HepG2 (cell line): ENCODE data around the gene HNRNPA1L2. TPM values are rescaled to one million over a fixed set of nuclear protein-coding genes. Genes with fewer than 3 reads are reported as not detected.
"Not testable (repeated sequence)": the region's sequence is repeated elsewhere in the genome, so short reads cannot be mapped to it uniquely, and the experiment has no call there.

Experiments used
- ATAC-seq: fragments of 200-7000 bp; cut with Tn5 transposase; 3 replicates; pipeline ENCODE4 v1.9.1; 2020; ENCODE audit warnings: mild to moderate bottlenecking, moderate library complexity
- BruUV-seq: library from RNA; stranded (reverse); fragments of 400-500 nt; replicated peaks from 2 replicates; lab custom pipeline; 2021; lab: Mats Ljungman, UMichigan
- CTCF ChIA-PET: fragments of 300-600 bp; formaldehyde crosslinking; extraction: SDS; loops from one replicate; lab custom pipeline; 2021; ENCODE audit warnings: low total read pairs, inconsistent platforms, low intra/inter-chr PET ratio; lab: Yijun Ruan, JAX
- POLR2A ChIA-PET: fragments of 350-600 bp; sonication (Branson Sonifier 250); formaldehyde crosslinking; loops from one replicate; lab custom pipeline; 2020; ENCODE audit warnings: antibody characterized with exemption, inconsistent platforms; lab: Yijun Ruan, JAX
- DNase-seq: peaks from one replicate; pipeline ENCODE4 v3.0.0-alpha.2; 2015; ENCODE audit warnings: low spot score
- FAIRE-seq: peaks from 3 replicates; lab custom pipeline; 2011; peaks lifted over from hg19 to GRCh38; lab: Jason Lieb, UNC
- H2AFZ ChIP-seq: one replicate; pipeline ENCODE4 v1.6.1; 2011; ENCODE audit warnings: low read length, inconsistent platforms
- H3K27ac ChIP-seq: fragments of 300-600 bp; 3 replicates; pipeline ENCODE4 v1.8.0; 2011; ENCODE audit warnings: mixed run types, mild to moderate bottlenecking, mixed read lengths, low read length, inconsistent platforms; ENCODE audit not compliant: insufficient read depth; ENCODE audit errors: extremely low read length
- H3K27me3 ChIP-seq, 2 experiments: fragments of 200-600 bp in 1 of 2; 2 replicates in 1 of 2; 3 replicates in 1 of 2; pipeline versions ENCODE4 v1.6.0 to v1.8.0; 2011; ENCODE audit warnings: low read length in 2 of 2, mild to moderate bottlenecking in 2 of 2, moderate library complexity in 2 of 2, inconsistent platforms in 1 of 2; ENCODE audit not compliant: insufficient read depth in 2 of 2, control insufficient read depth in 1 of 2
- H3K36me3 ChIP-seq, 2 experiments: fragments of 200-600 bp in 1 of 2; replicated peaks in 1 of 2; 2 replicates in 1 of 2; 3 replicates in 1 of 2; pipeline versions ENCODE4 v1.5.1 to v1.8.0; 2011; ENCODE audit warnings: low read length in 2 of 2, inconsistent platforms in 1 of 2; ENCODE audit not compliant: insufficient read depth in 2 of 2, control insufficient read depth in 1 of 2
- H3K4me1 ChIP-seq: 2 replicates; pipeline ENCODE4 v1.5.1; 2012; ENCODE audit warnings: low read length, inconsistent platforms; ENCODE audit not compliant: insufficient read depth
- H3K4me2 ChIP-seq: 2 replicates; pipeline ENCODE4 v1.6.0; 2011; ENCODE audit warnings: low read depth, low read length, inconsistent platforms
- H3K4me3 ChIP-seq, 3 experiments: fragments of 200-600 bp in 1 of 3; sonication (generic), shearing (Covaris generic) in 1 of 3; replicated peaks in 1 of 3; 2 replicates each; pipeline ENCODE4 v1.5.1; 2011 to 2016; ENCODE audit warnings: low read length in 3 of 3, inconsistent platforms in 2 of 3, low read depth in 2 of 3, mild to moderate bottlenecking in 2 of 3, control low read depth in 1 of 3, mixed read lengths in 1 of 3; ENCODE audit not compliant: insufficient read depth in 1 of 3
- H3K79me2 ChIP-seq: one replicate; pipeline ENCODE4 v1.6.1; 2011; ENCODE audit warnings: low read length, inconsistent platforms; ENCODE audit not compliant: insufficient read depth
- H3K9ac ChIP-seq: 2 replicates; pipeline ENCODE4 v1.6.0; 2011; ENCODE audit warnings: mild to moderate bottlenecking, low read depth, low read length, inconsistent platforms; ENCODE audit not compliant: insufficient read depth
- H3K9me3 ChIP-seq: 2 replicates; pipeline ENCODE4 v1.5.1; 2012; ENCODE audit warnings: mild to moderate bottlenecking, low read length
- H4K20me1 ChIP-seq: 2 replicates; pipeline ENCODE4 v1.6.0; 2011; ENCODE audit warnings: inconsistent platforms, mild to moderate bottlenecking, low read length, moderate library complexity; ENCODE audit not compliant: insufficient read depth
- ATF7 ChIP-seq, 2 experiments: fragments of 450-650 bp in 1 of 2; sonication (generic) in 1 of 2; formaldehyde crosslinking in 1 of 2; IDR thresholded peaks; 2 replicates each; pipeline versions ENCODE4 v1.4.0 to v1.6.1; 2016 to 2020; ENCODE audit warnings: antibody characterized with exemption in 1 of 2, mild to moderate bottlenecking in 1 of 2, missing genetic modification reagents in 1 of 2
- WGBS: methylation state at CpG from one replicate; pipeline ENCODE4 v1.1.6; 2017; ENCODE audit warnings: low lambda C conversion rate; 5-methylcytosine and 5-hydroxymethylcytosine counted together
- in situ Hi-C: cut with HindIII; loops from 2 replicates; pipeline ENCODE4 v1.10.0; 2017; ENCODE audit warnings: low pct_unique_long_range_greater_than_20kb; ENCODE audit not compliant: extremely low pct_ligation_motif_present
- intact Hi-C: fragments of 100-400 bp; cut with micrococcal nuclease; formaldehyde crosslinking; loops from one replicate; pipeline ENCODE4 v1.10.0; 2022; ENCODE audit not compliant: unreplicated experiment
- polyA plus RNA-seq, 8 experiments: library from polyadenylated mRNA; depleted of rRNA in 3 of 8; stranded (reverse) in 7 of 8; unstranded in 1 of 8; fragments of >200 nt; fragmentation: Illumina TruSeq in 4 of 8; extraction: Trizol in 4 of 8; gene quantifications; 2 replicates each; pipeline versions ENCODE4 v1.2.1 to v1.2.3, GENCODE V29; 2011 to 2016; ENCODE audit warnings: low read depth in 4 of 8, missing spikeins in 1 of 8, mixed read lengths in 1 of 8; ENCODE audit not compliant: insufficient read depth in 1 of 8
- total RNA-seq, 5 experiments: library from RNA; depleted of rRNA; stranded (reverse); fragments of >200 nt; fragmentation: Illumina TruSeq; extraction: Trizol; gene quantifications; 2 replicates each; pipeline ENCODE4 v1.2.3, GENCODE V29; 2016; ENCODE audit warnings: low read depth in 1 of 5

Gene HNRNPA1L2
- total and polyA plus RNA-seq, 2 of the 13 experiments (the other 11 are each of a cell fraction or from before 2014, with no cell fraction given): 3.6 to 7.1 TPM

DNA sequence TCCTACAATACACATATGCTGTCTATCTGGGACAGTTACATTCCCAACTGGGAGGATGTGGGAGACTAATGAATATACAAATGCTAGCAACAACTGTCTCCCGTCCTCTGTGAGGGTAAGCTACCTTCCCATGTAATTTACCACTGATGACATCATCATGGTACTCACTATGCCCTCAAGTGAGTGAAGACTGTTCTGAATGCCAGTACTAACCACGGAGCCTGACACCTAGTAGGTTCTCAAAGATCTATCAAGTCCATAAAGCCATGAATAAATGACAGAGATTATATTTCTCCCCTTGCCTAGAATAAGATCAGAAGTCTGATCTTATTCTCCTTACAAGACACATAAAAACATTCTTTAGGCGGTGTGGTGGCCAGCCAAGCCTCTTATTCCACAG lies 49.1 kb upstream of the HNRNPA1L2 start:
- H3K9me3 ChIP-seq; H3K36me3 ChIP-seq; FAIRE-seq; POLR2A ChIA-PET; H4K20me1 ChIP-seq; CTCF ChIA-PET; DNase-seq; H3K27ac ChIP-seq; ATAC-seq; H2AFZ ChIP-seq; H3K4me1 ChIP-seq; H3K27me3 ChIP-seq; H3K9ac ChIP-seq; H3K4me3 ChIP-seq; H3K79me2 ChIP-seq; H3K4me2 ChIP-seq; intact Hi-C loops; BruUV-seq; TF ChIP-seq ATF7 (CRISPR knock-in tag; IDR thresholded peaks at IDR 0.05): not testable (repeated sequence)
- WGBS: 50% methylated on average over 3 of the region's 3 CpGs
- peak; percentile 50; the same call in 1 of the 2 replicates for TF ChIP-seq ATF7 (IDR thresholded peaks at IDR 0.05)
- in situ Hi-C loops: loop anchor here (10.0 kb wide), 2 partner anchors 62 to 372 kb away; partner anchors contain the start of gene SUGT1

- H4K20me1 ChIP-seq, H3K9me3 ChIP-seq, H3K9ac ChIP-seq, CTCF ChIA-PET, DNase-seq, POLR2A ChIA-PET, H3K27me3 ChIP-seq, H3K79me2 ChIP-seq, intact Hi-C loops, H3K4me3 ChIP-seq, H3K36me3 ChIP-seq, H3K27ac ChIP-seq, ATAC-seq, BruUV-seq: not testable (repeated sequence)
- in situ Hi-C loops: loop anchor here (10.0 kb wide), 2 partner anchors 61 to 371 kb away; partner anchors contain the start of gene SUGT1
- Histone ChIP-seq H2AFZ (peak overlapping the region; percentile 62), H3K4me1 (peaks cover 12% of the 10 kb centered on the region), H3K4me2 (peak overlapping the region; percentile 53; the same call in 1 of the 2 replicates)
- 33% methylated on average over 3 of the region's 3 CpGs for WGBS
- peak; percentile 8 for FAIRE-seq
Measured at GRCh38 chr13:52593812-52594211, 48.4 kb upstream of the HNRNPA1L2 start.
